GM18858 (cell line): ENCODE results near the gene DOP1B.
"Not testable (repeated sequence)": the region's sequence is repeated elsewhere in the genome, so short reads cannot be mapped to it uniquely, and the experiment has no call there.

Experiments used
- ATAC-seq: cut with Tn5 transposase; IDR thresholded peaks from one replicate; pipeline ENCODE4 v1.9.1; 2021; ENCODE audit not compliant: unreplicated experiment

The DOP1B gene

GRCh38 chr21:36170823-36171222, 14.2 kb downstream of the DOP1B start:
- no peak for ATAC-seq

- ATAC-seq, result no peak
Measured at GRCh38 chr21:36171336-36171735, 14.7 kb downstream of the DOP1B start.

GRCh38 chr21:36171741-36172331, 15.2 kb downstream of the DOP1B start:
- no peak for ATAC-seq

DNA sequence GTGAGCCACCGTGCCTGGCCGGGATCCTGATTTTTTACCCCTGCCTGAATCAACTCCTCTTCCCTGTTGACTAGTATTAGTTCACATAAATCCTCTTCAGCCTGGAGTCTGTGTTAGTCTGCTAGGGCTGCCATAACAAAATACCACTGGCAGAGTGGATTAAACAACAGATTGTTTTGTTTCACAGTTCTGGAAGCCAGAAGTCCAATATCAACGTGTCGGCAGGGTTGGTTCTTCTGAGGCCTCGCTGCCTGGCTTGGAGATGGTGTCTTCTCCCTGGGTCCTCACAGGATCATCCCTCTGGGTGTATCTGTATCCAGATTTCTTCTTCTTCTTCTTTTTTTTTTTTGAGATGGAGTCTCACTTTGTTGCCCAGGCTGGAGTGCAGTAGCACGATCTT, 18.2 kb downstream of the DOP1B start:
- no peak for ATAC-seq

- ATAC-seq, result no peak
Measured at GRCh38 chr21:36175771-36176565, 19.3 kb downstream of the DOP1B start.

DNA sequence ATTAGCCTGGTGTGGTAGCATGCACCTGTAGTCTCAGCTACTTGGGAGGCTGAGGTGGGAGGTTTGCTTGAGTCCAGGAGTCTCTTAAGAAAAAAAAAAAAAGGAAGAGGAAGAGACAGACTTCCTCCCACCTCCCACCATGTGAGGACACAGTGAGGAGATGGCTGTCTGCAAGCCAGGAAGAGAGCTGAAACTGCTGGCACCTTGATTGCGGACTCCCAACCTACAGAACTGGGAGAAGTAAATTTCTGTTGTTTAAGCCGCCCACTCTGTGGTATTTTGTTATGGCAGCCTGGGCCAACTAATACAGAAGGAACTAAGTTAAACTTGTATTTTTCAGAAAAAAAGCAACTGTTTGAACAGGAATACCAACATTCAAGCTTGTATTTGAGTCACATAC, 21.7 kb downstream of the DOP1B start:
- ATAC-seq, result no peak

DNA sequence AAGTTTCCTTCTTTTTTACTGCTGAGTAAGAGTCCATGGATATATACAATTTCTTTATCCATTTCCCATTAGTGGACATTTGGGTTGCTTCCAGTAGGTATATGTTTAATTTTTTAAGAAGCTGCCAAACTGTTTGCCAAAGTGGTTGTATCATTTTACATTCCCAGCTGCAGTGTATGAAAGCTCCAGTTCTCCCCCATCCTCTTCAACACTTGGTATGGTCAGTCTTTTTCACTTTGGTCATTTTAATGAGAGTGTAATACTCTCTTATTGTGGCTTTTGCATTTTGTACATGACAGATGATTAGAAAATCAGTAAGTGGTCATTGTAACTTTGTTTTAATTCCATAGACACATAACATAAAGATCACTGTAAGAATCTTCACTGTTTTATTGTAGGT, 22.5 kb downstream of the DOP1B start:
- no peak for ATAC-seq

- no peak for ATAC-seq
Measured at GRCh38 chr21:36180963-36181362, 24.3 kb downstream of the DOP1B start.

DNA sequence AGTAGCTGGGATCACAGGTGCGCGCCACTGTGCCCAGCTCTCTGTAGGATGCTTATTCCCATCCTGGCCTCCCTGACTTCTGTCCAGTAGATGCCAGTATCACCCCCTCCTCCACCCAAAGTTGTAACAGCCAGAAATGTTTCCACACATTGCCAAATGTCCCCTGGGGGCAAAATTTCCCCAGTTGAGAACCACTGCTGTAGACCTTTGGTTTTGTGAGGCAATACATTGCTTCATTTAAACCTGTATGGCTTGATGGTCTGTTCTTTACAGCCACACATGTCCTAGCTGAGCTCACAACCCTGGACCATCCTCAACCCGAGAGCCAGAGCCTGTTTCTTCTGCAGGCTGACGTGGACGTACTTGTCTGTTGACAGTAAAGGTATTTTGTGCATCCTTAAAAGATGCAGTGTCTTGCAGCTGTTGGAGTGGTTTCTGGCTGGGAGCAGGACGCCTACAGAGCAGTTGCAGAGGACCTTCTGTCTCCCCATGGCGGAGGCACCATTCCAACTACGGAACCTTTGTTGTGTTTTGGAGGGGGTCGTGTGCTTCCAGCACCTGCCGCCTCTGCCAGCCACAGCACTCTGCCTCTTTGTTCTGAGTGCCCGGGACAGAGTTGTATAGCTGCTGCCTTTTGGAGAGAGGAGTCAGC, 26.6 kb downstream of the DOP1B start:
- ATAC-seq, result no peak

GRCh38 chr21:36184545-36184944, 27.9 kb downstream of the DOP1B start:
- ATAC-seq, result no peak

DNA sequence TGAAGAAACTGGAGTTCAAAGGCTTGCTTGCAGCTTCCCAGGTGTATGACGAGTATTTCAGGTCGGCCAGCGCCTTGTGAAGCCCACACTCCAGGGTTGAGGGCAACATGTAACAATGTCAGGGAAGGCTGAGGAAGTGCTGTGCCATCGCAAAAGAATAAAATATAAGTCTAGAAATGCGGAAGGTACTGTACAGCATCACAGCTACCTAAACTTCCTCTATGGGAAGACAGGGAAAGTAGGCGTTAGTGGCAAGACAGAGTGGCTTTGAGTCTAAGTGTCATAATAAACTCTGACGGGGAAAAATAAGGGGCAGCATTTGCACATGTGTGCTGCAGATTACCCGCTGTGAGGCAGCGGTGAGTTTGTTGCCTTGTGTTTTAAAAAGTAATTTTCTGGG, 28.9 kb downstream of the DOP1B start:
- ATAC-seq, result no peak

GRCh38 chr21:36186081-36186480, 29.5 kb downstream of the DOP1B start:
- no peak for ATAC-seq

GRCh38 chr21:36186506-36187399, 30.1 kb downstream of the DOP1B start:
- ATAC-seq, result no peak

- ATAC-seq, result no peak
Measured at GRCh38 chr21:36188081-36188681, 31.6 kb downstream of the DOP1B start.

DNA sequence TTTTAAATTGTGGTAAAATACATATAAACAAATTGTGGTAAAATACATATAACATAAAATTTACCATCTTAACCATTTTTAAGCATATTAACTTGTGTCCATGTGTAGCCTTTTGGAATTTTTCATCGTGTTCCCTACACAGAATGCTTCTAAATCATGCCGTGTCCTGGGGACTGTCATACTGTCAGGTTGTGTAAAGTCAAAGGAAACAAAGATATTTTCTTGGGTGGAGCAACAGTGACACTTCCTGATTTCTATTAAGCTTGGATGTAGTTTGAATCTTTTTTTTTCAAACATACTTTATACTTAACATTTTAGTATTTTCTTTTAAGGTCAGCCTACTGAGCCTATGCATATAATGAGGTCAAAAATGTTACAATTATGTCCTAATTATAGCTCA, 32.3 kb downstream of the DOP1B start:
- ATAC-seq, result no peak

GRCh38 chr21:36190736-36191135, 34.1 kb downstream of the DOP1B start:
- no peak for ATAC-seq

DNA sequence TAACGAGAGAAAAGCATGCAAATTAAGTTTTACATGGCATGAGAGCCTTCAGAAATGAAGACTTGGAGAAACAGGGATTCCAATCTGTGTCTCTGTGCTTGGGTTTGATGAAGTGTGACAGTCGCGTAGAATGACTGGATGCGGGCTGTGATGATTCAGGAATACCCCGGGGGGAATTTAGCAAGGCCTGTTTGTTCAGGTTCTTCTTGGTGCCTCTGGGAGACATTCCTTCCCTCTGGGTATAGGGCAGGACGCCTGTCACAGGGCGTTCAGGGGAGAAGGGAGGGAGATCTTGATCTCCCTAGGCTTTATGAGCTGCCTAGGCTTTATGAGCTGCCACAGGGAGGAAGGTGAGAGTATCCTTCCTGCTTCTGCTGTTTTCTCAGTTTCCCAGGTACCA, 36.6 kb downstream of the DOP1B start:
- ATAC-seq, result no peak

GRCh38 chr21:36194024-36194423, 37.4 kb downstream of the DOP1B start:
- no peak for ATAC-seq

DNA sequence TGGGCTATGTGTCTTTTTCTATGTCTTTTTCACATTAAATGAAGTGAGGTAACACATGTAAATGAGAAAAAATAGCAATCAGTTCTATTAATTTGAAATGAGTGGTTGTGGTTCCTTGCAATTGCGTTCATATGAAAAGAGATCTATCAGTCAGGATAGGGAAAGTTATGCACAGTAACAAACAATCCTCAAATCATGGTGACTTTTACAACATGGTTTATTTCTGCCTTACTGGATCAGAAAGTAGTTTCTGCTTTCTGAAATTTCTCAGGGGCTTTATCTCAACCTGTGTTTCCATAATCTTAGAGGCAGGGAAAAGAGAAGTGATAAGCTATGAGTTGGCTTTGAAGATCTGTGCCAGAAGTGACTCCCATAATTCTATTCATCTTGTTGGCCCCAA, 39.0 kb downstream of the DOP1B start:
- no peak for ATAC-seq

DNA sequence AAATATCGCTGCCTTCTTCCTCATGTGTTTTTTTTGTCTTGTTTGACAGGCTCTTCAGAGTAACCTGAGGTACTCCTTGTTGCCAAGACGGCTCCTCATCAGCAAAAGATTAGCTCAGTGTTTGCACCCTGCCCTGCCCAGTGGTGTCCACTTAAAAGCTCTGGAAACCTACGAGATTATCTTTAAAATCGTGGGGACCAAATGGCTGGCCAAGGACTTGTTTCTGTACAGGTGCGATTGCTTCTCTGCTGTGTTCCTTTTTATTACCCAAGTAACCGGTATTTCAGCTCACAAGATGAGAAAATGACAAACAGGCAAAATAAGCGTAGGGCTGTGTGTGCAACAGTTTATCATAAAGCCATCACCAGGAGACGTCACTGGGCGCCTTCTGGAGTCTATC, 42.4 kb downstream of the DOP1B start:
- ATAC-seq, result no peak

GRCh38 chr21:36199575-36199974, 43.0 kb downstream of the DOP1B start:
- not testable (repeated sequence) for ATAC-seq
